ENCODE results near the gene GHR.

DNA sequence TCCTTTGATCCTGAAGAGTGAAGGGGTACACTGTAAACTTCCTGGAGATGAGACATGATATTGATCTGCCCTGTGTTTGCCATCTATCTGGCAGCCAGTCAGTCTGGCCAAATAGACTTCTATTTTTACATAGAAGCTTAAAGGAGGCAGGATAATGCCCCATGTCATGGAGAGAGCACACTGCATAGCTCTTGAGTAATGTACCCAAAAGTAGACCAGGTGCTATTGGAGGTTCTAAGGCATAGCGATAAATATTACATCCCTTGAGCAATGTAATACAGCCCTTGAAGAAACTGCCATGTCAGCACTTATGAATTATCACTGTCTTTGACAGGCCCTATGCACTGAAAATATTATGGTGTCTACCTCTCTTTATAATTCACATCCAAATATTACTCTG is 131.8 kb downstream of the GHR start:
- TF ChIP-seq, protein P1, sequence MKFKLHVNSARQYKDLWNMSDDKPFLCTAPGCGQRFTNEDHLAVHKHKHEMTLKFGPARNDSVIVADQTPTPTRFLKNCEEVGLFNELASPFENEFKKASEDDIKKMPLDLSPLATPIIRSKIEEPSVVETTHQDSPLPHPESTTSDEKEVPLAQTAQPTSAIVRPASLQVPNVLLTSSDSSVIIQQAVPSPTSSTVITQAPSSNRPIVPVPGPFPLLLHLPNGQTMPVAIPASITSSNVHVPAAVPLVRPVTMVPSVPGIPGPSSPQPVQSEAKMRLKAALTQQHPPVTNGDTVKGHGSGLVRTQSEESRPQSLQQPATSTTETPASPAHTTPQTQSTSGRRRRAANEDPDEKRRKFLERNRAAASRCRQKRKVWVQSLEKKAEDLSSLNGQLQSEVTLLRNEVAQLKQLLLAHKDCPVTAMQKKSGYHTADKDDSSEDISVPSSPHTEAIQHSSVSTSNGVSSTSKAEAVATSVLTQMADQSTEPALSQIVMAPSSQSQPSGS (IDR thresholded peaks at IDR 0.05; ENCODE audit: low read length) = no peak
- no peak for TF ChIP-seq CTCF (IDR thresholded peaks at IDR 0.05; ENCODE audit: control extremely low read depth in 1 of 3, insufficient read depth in 1 of 3, low read depth in 1 of 3, low read length in 3 of 3)
- TF ChIP-seq POLR2AphosphoS5 (IDR thresholded peaks at IDR 0.05; ENCODE audit: low read depth, low read length) = no peak
- TF ChIP-seq YY1 (IDR thresholded peaks at IDR 0.05; ENCODE audit: low read depth, low read length) = no peak
- no peak for TF ChIP-seq SIN3A (conservative IDR thresholded peaks at IDR 0.05 in 1 of 2, IDR thresholded peaks at IDR 0.05 in 1 of 2; ENCODE audit: low read depth in 1 of 2, low read length in 2 of 2)
- TF ChIP-seq EZH2 (IDR thresholded peaks at IDR 0.05; ENCODE audit: low read depth, low read length, severe bottlenecking) = no peak

All from H1 (cell line).